Bone marrow (tissue), 2 donors: ENCODE measurements around the gene EPS8L3.
A peak's percentile ranks its signal among the peaks of the same experiment; 100 is the strongest.
"Not testable (repeated sequence)": the region's sequence is repeated elsewhere in the genome, so short reads cannot be mapped to it uniquely, and the experiment has no call there.

Source experiments
- DNase-seq, 2 donors: peaks; one replicate each; lab custom pipeline; 2025; lab: John Stamatoyannopoulos, UW

EPS8L3 gene

GRCh38 chr1:109763646-109764415 is at the start of gene EPS8L3:
Gene EPS8L3 (minus strand): TSS chr1:109763923. CDS start chr1:109761749, 2,174 bp downstream.
- no peak for DNase-seq

GRCh38 chr1:109812691-109813393 is 49.1 kb upstream of the EPS8L3 start:
- DNase-seq: no peak

GRCh38 chr1:109808703-109809102 is 45.0 kb upstream of the EPS8L3 start:
- no peak for DNase-seq

GRCh38 chr1:109807822-109808680 is 44.3 kb upstream of the EPS8L3 start:
- DNase-seq: no peak

GRCh38 chr1:109807402-109807801 is 43.7 kb upstream of the EPS8L3 start:
- no peak for DNase-seq

- no peak for DNase-seq
Measured at GRCh38 chr1:109806733-109807400, 43.1 kb upstream of the EPS8L3 start.

- no peak for DNase-seq
Measured at GRCh38 chr1:109805486-109806165, 41.9 kb upstream of the EPS8L3 start.

- no peak for DNase-seq
Measured at GRCh38 chr1:109804660-109805059, 40.9 kb upstream of the EPS8L3 start.

- no peak for DNase-seq
Measured at GRCh38 chr1:109803901-109804331, 40.2 kb upstream of the EPS8L3 start.

GRCh38 chr1:109802901-109803561 is 39.3 kb upstream of the EPS8L3 start:
- DNase-seq: no peak

- DNase-seq: no peak
Measured at GRCh38 chr1:109802136-109802900, 38.6 kb upstream of the EPS8L3 start.

- no peak for DNase-seq
Measured at GRCh38 chr1:109801791-109802135, 38.0 kb upstream of the EPS8L3 start.

- no peak for DNase-seq
Measured at GRCh38 chr1:109800291-109800690, 36.6 kb upstream of the EPS8L3 start.

- DNase-seq: no peak
Measured at GRCh38 chr1:109799445-109799844, 35.7 kb upstream of the EPS8L3 start.

GRCh38 chr1:109797303-109797595 is 33.5 kb upstream of the EPS8L3 start:
- DNase-seq: not testable (repeated sequence)

- DNase-seq: peak in 1 of 2 donors; percentile 14
Measured at GRCh38 chr1:109796484-109797302, 33.0 kb upstream of the EPS8L3 start.

- no peak for DNase-seq
Measured at GRCh38 chr1:109794319-109795132, 30.8 kb upstream of the EPS8L3 start.
